ENCODE results near the gene OR10A6. TPM values are rescaled to one million over a fixed set of nuclear protein-coding genes. Genes with fewer than 3 reads are reported as not detected.

Gene OR10A6
- total RNA-seq, 1 donor = under 0.01 TPM

DNA sequence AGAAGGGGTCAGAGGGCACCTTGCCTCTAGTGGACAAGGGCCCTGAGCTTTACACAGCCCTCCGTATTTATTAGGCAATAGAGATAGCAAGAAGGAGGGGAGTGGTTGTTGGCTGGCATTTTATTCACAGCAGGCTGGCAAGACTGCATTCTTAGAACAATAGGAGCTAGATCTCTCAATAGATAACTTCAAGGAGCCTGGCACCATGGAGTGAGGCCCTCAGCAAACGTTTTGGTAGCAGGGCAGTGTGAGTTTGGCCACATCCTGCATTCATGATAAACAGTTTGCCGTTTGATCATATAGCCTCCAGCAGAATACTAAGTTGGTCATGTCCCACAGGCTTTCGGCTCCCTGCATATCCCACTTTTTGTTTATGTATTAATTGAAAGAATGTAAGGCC, 31.6 kb downstream of the OR10A6 start:
- H3K4me3 ChIP-seq (ENCODE audit: insufficient read depth, low read length) = no peak overlapping the region
- H3K9me3 ChIP-seq (ENCODE audit: low read depth, low read length) = no peaks in the 10 kb centered on the region
- no peaks in the 10 kb centered on the region for H3K79me2 ChIP-seq (ENCODE audit: insufficient read depth, low read length)
- no peak overlapping the region for H3K27ac ChIP-seq (ENCODE audit: low read depth, low read length)
- no peak for DNase-seq (ENCODE audit: insufficient read length, low spot score, missing footprints)
- no peak overlapping the region for H3K4me2 ChIP-seq (ENCODE audit: insufficient read depth, low read length)
- H4K20me1 ChIP-seq (ENCODE audit: insufficient read depth, low read length) = no peaks in the 10 kb centered on the region
- no peak overlapping the region for H2AFZ ChIP-seq (ENCODE audit: low read length)
- TF ChIP-seq, protein P1, sequence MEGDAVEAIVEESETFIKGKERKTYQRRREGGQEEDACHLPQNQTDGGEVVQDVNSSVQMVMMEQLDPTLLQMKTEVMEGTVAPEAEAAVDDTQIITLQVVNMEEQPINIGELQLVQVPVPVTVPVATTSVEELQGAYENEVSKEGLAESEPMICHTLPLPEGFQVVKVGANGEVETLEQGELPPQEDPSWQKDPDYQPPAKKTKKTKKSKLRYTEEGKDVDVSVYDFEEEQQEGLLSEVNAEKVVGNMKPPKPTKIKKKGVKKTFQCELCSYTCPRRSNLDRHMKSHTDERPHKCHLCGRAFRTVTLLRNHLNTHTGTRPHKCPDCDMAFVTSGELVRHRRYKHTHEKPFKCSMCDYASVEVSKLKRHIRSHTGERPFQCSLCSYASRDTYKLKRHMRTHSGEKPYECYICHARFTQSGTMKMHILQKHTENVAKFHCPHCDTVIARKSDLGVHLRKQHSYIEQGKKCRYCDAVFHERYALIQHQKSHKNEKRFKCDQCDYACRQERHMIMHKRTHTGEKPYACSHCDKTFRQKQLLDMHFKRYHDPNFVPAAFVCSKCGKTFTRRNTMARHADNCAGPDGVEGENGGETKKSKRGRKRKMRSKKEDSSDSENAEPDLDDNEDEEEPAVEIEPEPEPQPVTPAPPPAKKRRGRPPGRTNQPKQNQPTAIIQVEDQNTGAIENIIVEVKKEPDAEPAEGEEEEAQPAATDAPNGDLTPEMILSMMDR (IDR thresholded peaks at IDR 0.05; ENCODE audit: extremely low read depth, low read depth, low read length) = no peak
- H3K4me1 ChIP-seq (ENCODE audit: insufficient read depth, low read length) = peaks cover 2% of the 10 kb centered on the region
- no peaks in the 10 kb centered on the region for H3K27me3 ChIP-seq (ENCODE audit: insufficient read depth, low read length)
- H3K36me3 ChIP-seq (ENCODE audit: insufficient read depth, low read length) = no peaks in the 10 kb centered on the region

GRCh38 chr11:7898666-7899283, 32.3 kb downstream of the OR10A6 start:
- Histone ChIP-seq H3K4me2 (ENCODE audit: insufficient read depth, low read length) (no peak overlapping the region), H3K79me2 (ENCODE audit: insufficient read depth, low read length) (no peaks in the 10 kb centered on the region), H3K9me3 (ENCODE audit: low read depth, low read length) (no peaks in the 10 kb centered on the region), H3K27me3 (ENCODE audit: insufficient read depth, low read length) (no peaks in the 10 kb centered on the region), H3K4me3 (ENCODE audit: insufficient read depth, low read length) (no peak overlapping the region), H3K27ac (ENCODE audit: low read depth, low read length) (no peak overlapping the region), H3K4me1 (ENCODE audit: insufficient read depth, low read length) (no peaks in the 10 kb centered on the region), H2AFZ (ENCODE audit: low read length) (no peak overlapping the region), H4K20me1 (ENCODE audit: insufficient read depth, low read length) (no peaks in the 10 kb centered on the region), H3K36me3 (ENCODE audit: insufficient read depth, low read length) (no peaks in the 10 kb centered on the region)
- TF ChIP-seq, protein P1 (IDR thresholded peaks at IDR 0.05; ENCODE audit: extremely low read depth, low read depth, low read length) = no peak
- no peak for DNase-seq (ENCODE audit: insufficient read length, low spot score, missing footprints)

DNA sequence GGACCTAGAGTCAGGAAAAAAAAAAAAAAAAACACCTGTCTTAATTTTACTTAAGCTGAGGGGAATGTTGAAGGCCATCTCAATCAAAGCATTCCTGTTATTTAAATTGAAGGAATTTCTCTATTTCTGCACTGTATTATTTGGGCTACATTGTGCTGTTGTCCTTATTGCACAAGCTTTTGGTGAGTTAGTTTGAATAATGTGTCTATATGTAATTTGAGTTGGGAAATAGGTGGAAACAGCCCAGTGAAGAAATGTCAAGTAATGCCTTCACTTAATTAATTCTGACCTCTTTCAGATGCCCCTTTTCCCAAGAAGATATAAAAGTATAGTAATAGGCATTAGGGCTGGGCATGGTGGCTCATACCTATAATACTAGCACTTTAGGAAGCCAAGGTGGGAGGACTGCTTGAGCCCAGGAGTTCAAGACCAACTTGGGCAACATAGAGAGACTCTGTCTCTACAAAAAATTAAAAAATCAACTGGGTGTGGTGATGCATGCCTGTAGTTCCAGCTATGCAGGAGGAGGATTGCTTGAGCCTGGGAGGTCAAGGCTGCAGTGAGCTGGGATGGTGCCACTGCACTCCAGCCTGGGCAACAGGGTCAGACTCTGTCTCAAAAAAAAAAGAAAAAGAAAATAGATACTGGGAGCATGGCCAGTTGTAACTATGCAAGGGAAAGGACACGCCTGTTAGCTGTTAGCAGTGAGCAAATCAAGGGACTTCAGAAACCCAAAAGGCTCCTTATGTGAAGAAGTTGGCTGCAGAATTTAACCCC, 34.9 kb downstream of the OR10A6 start:
- peaks cover 18% of the 10 kb centered on the region for H3K4me1 ChIP-seq (ENCODE audit: insufficient read depth, low read length)
- no peaks in the 10 kb centered on the region for H3K9me3 ChIP-seq (ENCODE audit: low read depth, low read length)
- no peak overlapping the region for H3K27ac ChIP-seq (ENCODE audit: low read depth, low read length)
- H2AFZ ChIP-seq (ENCODE audit: low read length) = no peak overlapping the region
- no peaks in the 10 kb centered on the region for H3K27me3 ChIP-seq (ENCODE audit: insufficient read depth, low read length)
- H3K4me3 ChIP-seq (ENCODE audit: insufficient read depth, low read length) = no peak overlapping the region
- H3K79me2 ChIP-seq (ENCODE audit: insufficient read depth, low read length) = no peaks in the 10 kb centered on the region
- no peak for DNase-seq (ENCODE audit: insufficient read length, low spot score, missing footprints)
- TF ChIP-seq, protein P1 (IDR thresholded peaks at IDR 0.05; ENCODE audit: extremely low read depth, low read depth, low read length) = no peak
- no peak overlapping the region for H3K4me2 ChIP-seq (ENCODE audit: insufficient read depth, low read length)
- no peaks in the 10 kb centered on the region for H4K20me1 ChIP-seq (ENCODE audit: insufficient read depth, low read length)
- no peaks in the 10 kb centered on the region for H3K36me3 ChIP-seq (ENCODE audit: insufficient read depth, low read length)

DNA sequence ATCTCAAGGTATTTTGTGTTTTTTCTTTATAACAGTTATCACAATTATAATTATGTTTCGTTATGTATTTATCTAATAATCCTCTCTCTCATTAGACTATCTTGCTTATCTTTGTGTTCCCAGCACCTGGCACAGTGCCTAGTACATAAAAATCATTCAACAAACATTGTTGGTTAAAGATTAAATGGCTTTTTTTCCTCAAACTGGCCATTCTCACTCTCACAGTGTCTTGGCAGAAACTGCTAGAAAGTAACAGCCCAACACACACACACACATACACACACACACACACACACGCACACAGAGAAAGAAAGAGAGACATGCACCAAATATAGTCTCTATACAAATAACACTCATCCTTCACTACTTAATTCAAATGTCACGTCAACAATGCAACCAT, 36.8 kb downstream of the OR10A6 start:
- peaks cover 31% of the 10 kb centered on the region for H3K4me1 ChIP-seq (ENCODE audit: insufficient read depth, low read length)
- H3K4me3 ChIP-seq (ENCODE audit: insufficient read depth, low read length) = no peak overlapping the region
- H3K27ac ChIP-seq (ENCODE audit: low read depth, low read length) = no peak overlapping the region
- no peaks in the 10 kb centered on the region for H4K20me1 ChIP-seq (ENCODE audit: insufficient read depth, low read length)
- H3K4me2 ChIP-seq (ENCODE audit: insufficient read depth, low read length) = no peak overlapping the region
- DNase-seq (ENCODE audit: insufficient read length, low spot score, missing footprints) = no peak
- no peaks in the 10 kb centered on the region for H3K36me3 ChIP-seq (ENCODE audit: insufficient read depth, low read length)
- TF ChIP-seq, protein P1 (IDR thresholded peaks at IDR 0.05; ENCODE audit: extremely low read depth, low read depth, low read length) = no peak
- H3K9me3 ChIP-seq (ENCODE audit: low read depth, low read length) = no peaks in the 10 kb centered on the region
- no peaks in the 10 kb centered on the region for H3K27me3 ChIP-seq (ENCODE audit: insufficient read depth, low read length)
- H3K79me2 ChIP-seq (ENCODE audit: insufficient read depth, low read length) = no peaks in the 10 kb centered on the region
- peak overlapping the region; percentile 24 for H2AFZ ChIP-seq (ENCODE audit: low read length)
